GM19467 (cell line): ENCODE results near the gene PEG3.

Experiments used
- ATAC-seq: cut with Tn5 transposase; IDR thresholded peaks from one replicate; pipeline ENCODE4 v1.9.1; 2021; ENCODE audit warnings: mild to moderate bottlenecking, moderate library complexity; ENCODE audit not compliant: unreplicated experiment

PEG3 gene

GRCh38 chr19:56839652-56840450, 675 bp downstream of the PEG3 start:
- no peak for ATAC-seq

GRCh38 chr19:56838909-56839651, 1.4 kb downstream of the PEG3 start:
- ATAC-seq = no peak

- ATAC-seq = no peak
Observed at GRCh38 chr19:56838024-56838908, 2.3 kb downstream of the PEG3 start.

GRCh38 chr19:56837492-56838023, 3.0 kb downstream of the PEG3 start:
- no peak for ATAC-seq

GRCh38 chr19:56837004-56837403, 3.5 kb downstream of the PEG3 start:
- no peak for ATAC-seq

- ATAC-seq = no peak
Observed at GRCh38 chr19:56836059-56836458, 4.5 kb downstream of the PEG3 start.

- ATAC-seq = no peak
Observed at GRCh38 chr19:56835401-56835800, 5.1 kb downstream of the PEG3 start.

- ATAC-seq = no peak
Observed at GRCh38 chr19:56834564-56835375, 5.8 kb downstream of the PEG3 start.

- no peak for ATAC-seq
Observed at GRCh38 chr19:56832352-56832928, 8.1 kb downstream of the PEG3 start.

GRCh38 chr19:56831255-56831654, 9.3 kb downstream of the PEG3 start:
- no peak for ATAC-seq

- ATAC-seq = no peak
Observed at GRCh38 chr19:56829596-56829995, 10.9 kb downstream of the PEG3 start.

GRCh38 chr19:56827708-56828107, 12.8 kb downstream of the PEG3 start:
- ATAC-seq = no peak

- no peak for ATAC-seq
Observed at GRCh38 chr19:56823956-56824355, 16.6 kb downstream of the PEG3 start.

GRCh38 chr19:56823417-56823816, 17.1 kb downstream of the PEG3 start:
- ATAC-seq = no peak

- ATAC-seq = no peak
Observed at GRCh38 chr19:56822755-56823154, 17.8 kb downstream of the PEG3 start.

- ATAC-seq = no peak
Observed at GRCh38 chr19:56821675-56822074, 18.9 kb downstream of the PEG3 start.

GRCh38 chr19:56821209-56821608, 19.3 kb downstream of the PEG3 start:
- ATAC-seq = no peak

- no peak for ATAC-seq
Observed at GRCh38 chr19:56819166-56819565, 21.4 kb downstream of the PEG3 start.

GRCh38 chr19:56814656-56815055, 25.9 kb downstream of the PEG3 start:
- no peak for ATAC-seq

GRCh38 chr19:56813531-56813930, 27.0 kb downstream of the PEG3 start:
- ATAC-seq = no peak
